Measurements from ENCODE around the gene NUMB.

- TF ChIP-seq, protein P1, sequence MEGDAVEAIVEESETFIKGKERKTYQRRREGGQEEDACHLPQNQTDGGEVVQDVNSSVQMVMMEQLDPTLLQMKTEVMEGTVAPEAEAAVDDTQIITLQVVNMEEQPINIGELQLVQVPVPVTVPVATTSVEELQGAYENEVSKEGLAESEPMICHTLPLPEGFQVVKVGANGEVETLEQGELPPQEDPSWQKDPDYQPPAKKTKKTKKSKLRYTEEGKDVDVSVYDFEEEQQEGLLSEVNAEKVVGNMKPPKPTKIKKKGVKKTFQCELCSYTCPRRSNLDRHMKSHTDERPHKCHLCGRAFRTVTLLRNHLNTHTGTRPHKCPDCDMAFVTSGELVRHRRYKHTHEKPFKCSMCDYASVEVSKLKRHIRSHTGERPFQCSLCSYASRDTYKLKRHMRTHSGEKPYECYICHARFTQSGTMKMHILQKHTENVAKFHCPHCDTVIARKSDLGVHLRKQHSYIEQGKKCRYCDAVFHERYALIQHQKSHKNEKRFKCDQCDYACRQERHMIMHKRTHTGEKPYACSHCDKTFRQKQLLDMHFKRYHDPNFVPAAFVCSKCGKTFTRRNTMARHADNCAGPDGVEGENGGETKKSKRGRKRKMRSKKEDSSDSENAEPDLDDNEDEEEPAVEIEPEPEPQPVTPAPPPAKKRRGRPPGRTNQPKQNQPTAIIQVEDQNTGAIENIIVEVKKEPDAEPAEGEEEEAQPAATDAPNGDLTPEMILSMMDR (IDR thresholded peaks at IDR 0.05): no peak
- no peak for TF ChIP-seq EP300 (IDR thresholded peaks at IDR 0.05)
Measured at GRCh38 chr14:73443758-73444157, 14.6 kb downstream of the NUMB start.
